ENCODE results near the gene TMEM63C.
"Not testable (repeated sequence)": the region's sequence is repeated elsewhere in the genome, so short reads cannot be mapped to it uniquely, and the experiment has no call there.

TMEM63C gene

DNA sequence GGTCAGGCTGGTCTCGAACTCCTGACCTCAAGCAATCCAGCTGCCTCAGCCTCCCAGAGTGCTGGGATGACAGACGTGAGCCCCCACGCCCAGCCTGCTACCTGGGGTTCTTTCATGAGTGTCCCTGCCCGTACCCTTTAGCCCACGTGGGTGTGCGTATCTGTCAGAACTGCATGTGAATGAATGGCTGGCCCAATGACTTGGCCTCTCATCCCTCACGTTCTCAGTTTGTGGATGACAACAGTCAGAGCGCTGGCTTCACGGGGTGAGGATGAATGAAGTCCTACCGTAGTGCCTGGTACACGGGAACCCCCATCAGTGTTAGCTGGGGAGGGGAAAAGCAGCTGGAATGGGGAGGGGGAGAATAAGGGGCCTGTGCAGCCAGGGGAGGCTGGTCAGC, 23.9 kb upstream of the TMEM63C start:
- DNase-seq (ENCODE audit: low read depth): no peak

GRCh38 chr14:77158175-77158881, 23.3 kb upstream of the TMEM63C start:
- DNase-seq (ENCODE audit: low read depth): no peak

DNA sequence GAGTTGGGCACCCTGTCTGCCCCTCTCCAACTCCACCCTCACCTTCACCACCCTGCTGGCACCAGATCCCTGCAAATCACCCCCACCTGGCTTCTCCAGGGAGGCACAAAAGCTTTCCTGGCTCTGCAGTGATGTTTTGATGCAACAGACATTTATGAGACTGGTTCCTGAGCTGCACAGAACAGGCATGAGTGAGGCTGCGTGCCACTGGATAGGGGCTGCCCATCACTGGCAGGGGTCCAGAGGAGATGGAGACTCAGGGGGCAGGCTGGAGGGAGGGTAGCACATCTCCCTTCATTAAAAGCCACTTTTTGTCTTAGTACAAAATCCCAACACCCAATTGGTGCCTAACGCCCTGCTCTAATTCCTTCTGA, 22.7 kb upstream of the TMEM63C start:
- DNase-seq (ENCODE audit: low read depth): no peak

GRCh38 chr14:77161011-77161410, 20.6 kb upstream of the TMEM63C start:
- no peak for DNase-seq (ENCODE audit: low read depth)

DNA sequence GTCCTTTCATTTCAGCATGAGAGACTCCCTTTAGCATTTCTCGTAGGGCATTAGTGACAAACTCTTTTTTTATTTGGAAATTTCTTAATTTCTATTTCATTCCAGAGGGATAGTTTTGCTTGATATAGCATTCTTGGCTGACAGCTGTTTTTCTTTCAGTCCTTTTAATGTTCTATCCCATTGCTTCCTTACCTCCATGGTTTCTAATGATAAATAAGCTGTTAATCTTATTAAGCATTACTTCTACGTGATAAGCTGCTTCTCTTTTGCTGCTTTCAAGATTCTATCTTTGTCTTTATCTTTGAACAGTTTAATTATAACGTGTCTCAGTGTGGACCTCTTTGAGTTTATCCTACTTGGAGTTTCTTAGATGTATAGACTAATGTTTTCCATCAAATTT, 11.6 kb upstream of the TMEM63C start:
- DNase-seq (ENCODE audit: low read depth): no peak

GRCh38 chr14:77172916-77173315, 8.7 kb upstream of the TMEM63C start:
- no peak for DNase-seq (ENCODE audit: low read depth)

DNA sequence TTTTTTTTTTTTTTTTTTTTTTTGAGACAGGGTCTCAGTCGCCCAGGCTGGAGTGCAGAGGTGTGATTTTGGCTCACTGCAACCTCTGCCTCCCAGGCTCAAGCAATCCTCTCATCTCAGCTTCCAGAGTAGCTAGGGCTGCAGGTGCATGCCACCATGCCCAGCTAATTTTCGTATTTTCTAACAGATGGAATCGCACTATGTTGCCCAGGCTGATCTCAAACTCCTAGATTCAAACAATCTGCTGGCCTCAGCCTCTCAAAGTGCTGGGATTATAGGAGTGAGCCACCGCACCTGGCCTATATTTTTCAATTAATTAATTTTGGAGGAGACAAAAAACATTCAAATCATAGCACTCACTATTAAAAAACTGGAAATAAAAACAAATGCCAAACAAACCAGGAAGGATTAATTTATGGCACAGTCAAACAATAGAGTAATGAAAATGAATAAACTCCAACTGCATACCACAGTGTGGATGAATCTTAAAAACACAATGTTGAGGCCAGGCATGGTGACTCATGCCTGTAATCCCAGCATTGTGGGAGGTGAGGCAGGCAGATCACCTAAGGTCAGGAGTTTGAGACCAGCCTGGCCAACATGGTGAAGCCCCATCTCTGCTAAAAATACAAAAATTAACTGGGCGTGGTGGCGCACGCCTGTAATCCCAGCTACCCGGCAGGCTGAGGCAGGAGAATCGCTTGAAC, 7.5 kb upstream of the TMEM63C start:
- not testable (repeated sequence) for DNase-seq (ENCODE audit: low read depth)

DNA sequence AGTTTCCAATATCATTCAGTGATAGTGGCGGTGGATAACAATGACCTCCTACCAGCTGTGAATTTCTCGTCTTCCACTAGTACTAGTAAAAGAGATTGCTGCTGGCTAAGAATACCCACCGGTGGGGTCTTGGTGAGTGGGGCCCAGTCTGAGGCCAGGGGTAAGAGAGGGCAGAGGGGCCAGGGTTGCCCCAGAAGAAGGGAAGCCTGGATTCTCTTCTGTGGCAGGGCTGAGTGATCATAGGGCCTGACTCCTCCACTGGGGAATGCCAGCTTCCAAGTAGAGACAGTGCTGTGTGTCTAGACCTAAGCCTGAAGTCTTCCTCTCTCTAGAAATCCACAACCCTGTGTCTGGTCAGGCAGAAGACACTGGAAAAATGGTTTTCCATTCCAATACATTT, 5.8 kb upstream of the TMEM63C start:
- no peak for DNase-seq (ENCODE audit: low read depth)

- no peak for DNase-seq (ENCODE audit: low read depth)
Observed at GRCh38 chr14:77177702-77178101, 3.9 kb upstream of the TMEM63C start.

- no peak for DNase-seq (ENCODE audit: low read depth)
Observed at GRCh38 chr14:77178656-77179055, 2.9 kb upstream of the TMEM63C start.

- DNase-seq (ENCODE audit: low read depth): no peak
Observed at GRCh38 chr14:77180726-77181602, 634 bp upstream of the TMEM63C start.

GRCh38 chr14:77183896-77184295, 2.3 kb downstream of the TMEM63C start:
- no peak for DNase-seq (ENCODE audit: low read depth)

GRCh38 chr14:77184396-77185092, 2.9 kb downstream of the TMEM63C start:
- DNase-seq (ENCODE audit: low read depth): no peak

DNA sequence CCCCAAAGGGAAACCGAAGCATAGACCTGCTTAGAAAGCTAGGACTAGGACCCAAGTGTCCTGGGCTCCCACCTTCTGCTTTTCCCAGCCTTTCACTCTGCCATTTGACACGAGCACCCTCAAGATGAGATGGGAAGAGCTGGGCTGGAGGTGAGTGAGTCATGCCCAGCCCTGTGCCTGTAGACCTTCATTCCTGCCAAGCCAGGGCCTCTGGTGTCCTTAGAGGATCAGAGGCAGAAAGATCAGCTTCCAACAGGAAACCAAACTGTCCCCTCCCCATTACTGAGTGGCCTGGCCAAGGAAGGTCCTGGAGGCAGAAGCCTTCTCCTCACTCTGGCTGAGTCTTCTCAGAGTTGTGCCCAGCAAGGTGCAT, 3.5 kb downstream of the TMEM63C start:
- DNase-seq (ENCODE audit: low read depth): no peak

DNA sequence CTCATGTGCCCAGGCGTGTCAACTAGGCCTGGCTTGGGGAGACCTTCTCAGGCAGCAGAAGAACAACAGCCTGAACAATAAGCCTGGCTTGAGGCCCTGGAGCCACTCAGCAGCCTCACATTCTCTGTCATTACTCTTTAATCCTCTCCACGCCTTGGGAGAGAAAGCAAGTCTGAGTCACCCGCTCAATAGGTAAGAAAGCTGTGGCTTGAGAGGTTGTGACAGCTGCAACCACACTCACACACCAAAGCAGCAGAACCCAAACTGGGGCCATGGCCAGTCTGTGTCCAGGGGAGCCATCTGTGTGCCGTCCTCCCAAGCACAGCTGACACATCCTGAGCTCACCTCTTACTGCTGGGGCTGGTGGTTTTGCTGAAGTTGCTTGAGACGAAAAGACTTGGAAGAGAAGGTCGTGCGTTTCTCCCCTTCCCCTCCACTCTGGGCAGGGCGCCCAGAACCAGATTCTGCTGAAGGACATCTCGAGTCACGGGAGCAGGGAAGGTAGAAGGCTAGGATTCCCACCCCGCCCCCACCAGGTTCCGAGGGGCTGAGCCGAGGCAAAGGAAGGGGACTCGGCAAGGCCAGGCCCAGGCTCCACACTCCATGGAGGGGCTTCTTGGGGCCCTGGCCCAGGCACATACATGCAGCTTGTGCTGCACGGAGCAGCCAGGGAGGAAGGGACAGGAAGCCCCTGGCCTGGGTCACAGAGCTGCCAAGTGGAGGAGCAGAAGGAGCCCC, 5.5 kb downstream of the TMEM63C start:
- DNase-seq (ENCODE audit: low read depth): no peak

DNA sequence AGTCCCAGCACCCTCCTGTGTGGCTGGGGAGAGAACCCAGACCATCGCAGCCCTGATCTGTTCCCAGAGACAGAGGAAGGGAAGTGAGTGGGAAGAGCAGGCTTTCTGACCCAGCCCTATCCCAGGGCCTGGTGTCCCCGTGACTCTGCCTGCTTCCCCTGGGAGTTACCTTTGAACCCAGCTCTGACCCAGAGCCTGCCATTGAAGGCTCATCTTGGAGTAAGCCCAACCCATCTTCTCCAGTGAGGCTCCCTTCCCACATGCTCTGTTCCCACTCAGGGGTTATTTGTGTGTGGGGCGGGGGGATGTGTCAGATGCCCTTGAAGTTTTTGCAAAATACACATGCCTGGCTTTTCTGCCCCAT, 6.0 kb downstream of the TMEM63C start:
- no peak for DNase-seq (ENCODE audit: low read depth)

DNA sequence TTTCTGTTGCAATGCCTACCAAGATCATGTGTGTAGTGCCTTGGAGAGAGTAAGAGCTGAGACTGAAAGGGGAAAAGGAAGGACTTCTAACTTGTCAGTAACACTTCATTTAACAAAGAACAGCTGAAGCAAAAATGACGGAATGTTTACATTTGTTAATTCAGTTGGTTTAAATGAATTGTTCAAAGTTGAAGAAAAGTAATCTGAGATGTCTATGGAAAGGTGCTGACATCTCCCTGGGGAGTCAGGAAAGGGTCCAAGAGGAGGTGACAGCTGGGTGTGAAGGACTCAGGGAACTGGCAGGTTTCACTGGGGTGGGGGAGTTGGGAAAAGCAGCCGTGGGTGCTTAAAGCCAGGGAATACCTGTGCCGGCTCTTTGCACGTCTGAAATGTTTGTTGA, 7.9 kb downstream of the TMEM63C start:
- DNase-seq (ENCODE audit: low read depth): no peak

DNA sequence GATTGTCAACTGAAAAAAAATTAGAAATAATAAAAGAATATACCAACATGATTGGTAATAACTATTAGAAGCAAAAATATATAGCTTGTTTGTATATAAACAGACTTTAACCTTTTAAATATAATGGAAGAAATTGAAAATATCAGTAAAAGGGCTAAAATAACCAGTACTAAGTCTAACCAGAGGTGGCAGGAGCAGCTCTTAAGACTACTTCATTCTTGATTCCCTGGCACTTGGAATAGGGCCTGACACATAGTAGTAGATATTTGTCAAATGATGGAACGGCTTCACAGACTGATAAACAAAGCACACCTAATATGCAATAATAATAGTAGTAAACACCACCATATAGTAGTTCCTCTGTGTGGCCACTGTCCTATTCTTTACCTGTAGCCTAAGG, 9.4 kb downstream of the TMEM63C start:
- no peak for DNase-seq (ENCODE audit: low read depth)

DNA sequence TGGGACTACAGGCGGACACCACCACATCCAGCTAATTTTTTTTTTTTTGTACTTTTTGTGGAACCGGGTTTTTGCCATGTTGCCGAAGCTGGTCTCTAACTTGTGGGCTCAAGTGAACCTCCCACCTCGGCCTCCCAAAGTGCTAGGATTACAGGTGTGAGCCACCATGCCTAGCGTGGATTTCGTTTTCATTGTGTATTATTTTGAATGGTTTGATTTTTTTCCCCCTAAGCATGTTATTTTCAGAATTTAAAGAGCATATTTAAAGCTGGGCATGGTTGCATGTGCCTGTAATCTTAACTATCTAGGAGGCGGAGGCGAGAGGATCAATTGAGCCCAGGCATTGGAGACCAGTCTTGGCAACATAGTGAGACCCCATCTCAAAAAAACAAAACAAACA, 13.1 kb downstream of the TMEM63C start:
- no peak for DNase-seq (ENCODE audit: low read depth)

DNA sequence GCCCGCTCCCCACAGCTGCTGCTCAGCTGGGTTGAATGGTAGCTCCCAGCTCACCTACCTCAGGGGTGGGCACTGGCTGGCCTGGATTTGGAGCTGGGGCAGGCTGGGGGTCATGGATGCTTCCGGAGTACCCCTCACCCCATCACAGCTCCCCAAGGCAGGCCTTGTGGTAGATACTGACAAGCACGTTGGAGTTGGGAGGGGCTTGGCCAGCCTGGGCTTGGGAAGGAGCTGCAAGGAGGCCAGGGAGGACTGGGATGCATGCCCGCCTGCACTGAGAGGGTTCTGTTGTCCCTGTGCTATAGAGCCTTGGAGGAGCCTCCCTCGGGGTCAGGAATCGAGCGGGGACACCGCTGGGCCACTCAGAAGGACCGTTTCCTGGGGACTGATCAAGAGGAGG, 14.2 kb downstream of the TMEM63C start:
- no peak for DNase-seq (ENCODE audit: low read depth)

DNA sequence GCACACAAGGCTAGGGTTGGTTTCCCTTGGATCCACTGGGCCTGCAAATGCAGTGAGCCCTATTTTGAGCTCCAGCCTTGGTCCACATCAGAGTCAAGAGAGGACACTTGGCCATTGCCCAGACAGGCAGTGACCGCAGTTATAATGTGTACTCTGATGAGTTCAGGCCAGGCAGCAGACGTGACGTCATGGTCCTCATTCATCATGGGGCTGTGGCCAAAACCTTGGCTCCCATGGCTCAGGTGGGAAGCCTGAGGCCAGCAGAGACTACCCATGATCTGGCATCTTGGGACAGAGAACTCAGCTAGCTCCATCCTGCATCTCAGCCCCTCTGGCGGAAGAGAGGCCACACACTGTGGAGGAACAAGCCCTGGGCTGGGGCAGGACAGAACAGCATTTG, 16.4 kb downstream of the TMEM63C start:
- no peak for DNase-seq (ENCODE audit: low read depth)

GRCh38 chr14:77198561-77198960, 17.0 kb downstream of the TMEM63C start:
- no peak for DNase-seq (ENCODE audit: low read depth)
